MV-4-11 (cell line): ENCODE measurements around the gene ADAMTSL3.
"Not testable (repeated sequence)": the region's sequence is repeated elsewhere in the genome, so short reads cannot be mapped to it uniquely, and the experiment has no call there.

Source experiments
- DNase-seq: peaks from one replicate; lab custom pipeline; 2025; lab: John Stamatoyannopoulos, UW

ADAMTSL3 gene

GRCh38 chr15:83927704-83928391 lies 273.9 kb downstream of the ADAMTSL3 start:
- DNase-seq, result no peak

DNA sequence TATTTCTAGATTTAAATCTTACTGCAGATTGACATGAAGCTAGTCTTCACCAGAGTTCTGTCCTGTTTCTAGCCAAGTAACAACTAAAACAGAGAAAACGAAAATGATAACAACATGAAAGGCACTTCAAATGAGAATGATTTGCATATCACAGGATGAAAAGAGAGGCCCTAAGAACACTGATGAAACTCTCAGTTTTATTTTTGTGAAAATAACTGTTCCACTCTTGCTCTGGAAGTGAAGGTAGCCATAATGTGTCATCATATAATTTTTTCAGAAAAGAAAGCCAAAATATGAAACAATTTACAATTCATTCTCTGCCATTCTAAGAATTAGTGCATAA lies 274.4 kb downstream of the ADAMTSL3 start:
- no peak for DNase-seq

- no peak for DNase-seq
These were observed 275.0 kb downstream of the ADAMTSL3 start for GRCh38 chr15:83928878-83929418.

DNA sequence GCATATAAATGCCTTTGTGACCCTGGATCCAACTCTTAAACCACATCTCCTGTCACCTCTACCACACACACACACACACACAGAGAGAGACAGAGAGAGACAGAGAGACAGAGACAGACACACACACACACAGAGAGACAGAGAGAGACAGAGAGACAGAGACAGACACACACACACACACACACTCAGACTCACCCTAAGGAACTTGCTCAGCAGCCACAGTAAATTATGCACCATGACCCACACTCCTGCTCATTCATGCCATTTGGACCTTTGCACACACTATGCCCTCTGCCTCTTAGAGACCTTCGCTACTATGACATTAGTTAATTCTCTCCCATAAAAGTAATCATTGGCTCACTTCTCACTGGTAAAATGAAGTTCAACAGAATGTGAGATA lies 275.7 kb downstream of the ADAMTSL3 start:
- no peak for DNase-seq

DNA sequence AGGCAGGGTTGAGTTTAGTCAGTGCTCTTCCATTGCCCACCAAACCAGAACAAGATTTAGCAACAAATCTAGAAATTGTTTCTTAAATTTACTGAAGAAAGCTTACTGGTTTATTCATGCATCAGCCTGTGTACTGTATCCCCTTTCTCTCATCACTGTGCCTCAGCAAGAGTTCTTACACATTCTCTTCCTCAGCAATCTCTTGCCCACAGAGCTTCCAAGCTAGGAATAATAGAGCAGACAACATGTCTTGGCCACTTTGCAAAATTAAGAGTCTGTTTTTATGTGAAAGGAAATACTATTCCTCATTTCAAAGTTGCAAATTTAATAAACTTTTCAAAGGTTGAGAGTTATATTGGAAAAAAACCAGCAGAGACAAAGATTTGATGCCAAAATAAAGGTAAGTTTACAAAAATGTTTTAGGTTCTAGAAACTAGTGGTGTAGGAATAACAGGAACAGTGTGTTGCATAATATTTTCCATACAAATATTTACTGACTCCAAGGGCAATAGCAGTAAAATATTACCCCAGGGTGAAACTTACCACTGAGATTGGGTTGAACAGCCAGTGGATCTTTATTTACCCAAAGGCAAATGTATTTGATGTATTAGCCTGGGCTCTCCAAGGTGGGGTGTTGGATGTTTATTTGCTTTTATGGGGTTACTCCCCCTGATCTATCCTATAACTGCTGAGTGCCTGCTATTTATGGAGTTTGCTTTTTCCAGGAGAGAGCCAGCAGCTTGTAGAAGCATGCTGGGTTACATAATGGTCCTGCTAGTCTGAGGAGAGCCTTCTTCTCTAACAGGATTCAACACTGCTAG lies 276.7 kb downstream of the ADAMTSL3 start:
- DNase-seq, result no peak

DNA sequence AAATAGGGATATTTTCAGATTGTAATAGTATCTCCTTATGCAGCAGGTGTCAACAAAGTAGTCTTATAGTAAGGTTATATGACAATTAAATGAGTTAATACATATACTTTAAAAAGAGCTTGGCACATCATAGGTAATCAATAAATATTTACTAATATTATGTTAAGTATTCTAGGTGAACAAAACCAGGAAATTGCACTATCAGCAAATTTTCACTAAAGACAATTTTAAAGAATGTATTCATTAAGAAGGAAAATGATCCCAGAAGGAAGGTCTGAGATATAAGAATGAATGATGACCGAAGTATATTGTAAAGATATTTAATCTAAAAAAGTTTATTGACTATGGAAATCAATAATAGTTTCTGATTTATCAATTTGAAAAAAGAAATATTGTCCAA lies 281.9 kb downstream of the ADAMTSL3 start:
- DNase-seq, result no peak

GRCh38 chr15:83940136-83940535 lies 286.2 kb downstream of the ADAMTSL3 start:
- no peak for DNase-seq

GRCh38 chr15:83943043-83943442 lies 289.1 kb downstream of the ADAMTSL3 start:
- DNase-seq, result no peak

GRCh38 chr15:83943849-83944404 lies 290.0 kb downstream of the ADAMTSL3 start:
- no peak for DNase-seq

GRCh38 chr15:83947156-83947555 lies 293.2 kb downstream of the ADAMTSL3 start:
- no peak for DNase-seq

- no peak for DNase-seq
These were observed 300.6 kb downstream of the ADAMTSL3 start for GRCh38 chr15:83954506-83954905.

- peak; percentile 88 for DNase-seq
These were observed 301.9 kb downstream of the ADAMTSL3 start for GRCh38 chr15:83955806-83956265.

GRCh38 chr15:83956887-83957286 lies 303.0 kb downstream of the ADAMTSL3 start:
- DNase-seq, result no peak

GRCh38 chr15:83959477-83959876 lies 305.6 kb downstream of the ADAMTSL3 start:
- DNase-seq, result no peak

DNA sequence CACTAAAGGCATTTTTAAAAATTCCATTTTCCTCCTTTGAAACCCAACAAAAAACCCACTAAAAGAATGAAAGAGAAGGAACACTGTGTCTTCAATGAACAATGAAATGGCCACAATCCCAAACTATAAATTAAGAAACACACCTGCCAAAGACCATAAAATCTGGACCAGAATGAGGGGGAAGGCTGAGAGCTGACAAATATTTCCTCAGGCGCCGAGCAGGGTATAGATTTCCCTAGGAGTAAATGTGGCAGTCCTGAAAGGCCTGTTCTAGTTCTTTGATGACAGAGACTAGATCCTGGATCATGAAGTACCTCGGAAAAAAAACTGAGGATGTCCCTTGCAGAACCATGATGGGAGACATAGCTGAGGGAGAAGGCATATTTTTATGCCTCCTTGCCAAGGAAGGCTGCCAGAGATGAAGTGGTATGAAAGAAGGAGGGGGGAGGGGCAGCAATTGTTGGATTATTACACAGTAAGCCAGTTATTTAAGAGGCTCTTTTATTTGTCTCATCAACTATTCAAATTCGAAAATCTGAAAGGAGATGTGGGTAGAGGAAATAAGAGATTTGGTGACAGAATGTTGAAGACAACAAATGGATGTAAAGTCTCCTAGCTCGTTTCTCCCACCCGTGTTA lies 306.4 kb downstream of the ADAMTSL3 start:
- no peak for DNase-seq

DNA sequence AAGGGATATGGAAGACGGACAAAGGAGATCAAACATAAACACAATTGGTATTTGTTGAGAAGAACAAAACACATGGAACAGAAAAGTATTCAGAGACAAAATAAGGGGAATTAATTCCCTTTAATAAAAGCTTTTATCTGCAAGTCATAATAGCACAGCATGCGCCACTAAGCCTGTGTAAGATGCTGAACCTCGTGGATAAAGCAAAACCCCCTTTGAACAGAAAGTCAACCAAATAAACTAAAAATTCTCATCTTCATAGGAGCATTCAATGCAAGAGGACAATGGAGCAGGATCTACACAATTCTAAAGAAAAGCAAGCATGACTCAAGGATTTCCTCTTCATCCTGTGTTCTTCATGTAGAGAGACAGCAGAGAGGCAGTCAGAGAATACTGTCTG lies 307.4 kb downstream of the ADAMTSL3 start:
- no peak for DNase-seq

DNA sequence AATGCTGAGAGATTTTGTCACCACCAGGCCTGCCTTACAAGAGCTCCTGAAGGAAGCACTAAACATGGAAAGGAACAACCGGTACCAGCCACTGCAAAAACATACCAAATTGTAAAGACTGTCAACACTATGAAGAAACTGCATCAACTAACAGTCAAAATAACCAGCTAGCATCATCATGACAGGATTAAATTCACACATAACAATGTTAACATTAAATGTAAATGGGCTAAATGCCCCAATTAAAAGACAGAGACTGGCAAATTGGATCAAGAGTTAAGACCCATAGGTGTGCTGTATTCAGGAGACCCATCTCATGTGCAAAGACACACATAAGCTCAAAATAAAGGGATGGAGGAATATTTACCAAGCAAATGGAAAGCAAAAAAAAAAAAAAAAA lies 311.0 kb downstream of the ADAMTSL3 start:
- DNase-seq, result not testable (repeated sequence)

DNA sequence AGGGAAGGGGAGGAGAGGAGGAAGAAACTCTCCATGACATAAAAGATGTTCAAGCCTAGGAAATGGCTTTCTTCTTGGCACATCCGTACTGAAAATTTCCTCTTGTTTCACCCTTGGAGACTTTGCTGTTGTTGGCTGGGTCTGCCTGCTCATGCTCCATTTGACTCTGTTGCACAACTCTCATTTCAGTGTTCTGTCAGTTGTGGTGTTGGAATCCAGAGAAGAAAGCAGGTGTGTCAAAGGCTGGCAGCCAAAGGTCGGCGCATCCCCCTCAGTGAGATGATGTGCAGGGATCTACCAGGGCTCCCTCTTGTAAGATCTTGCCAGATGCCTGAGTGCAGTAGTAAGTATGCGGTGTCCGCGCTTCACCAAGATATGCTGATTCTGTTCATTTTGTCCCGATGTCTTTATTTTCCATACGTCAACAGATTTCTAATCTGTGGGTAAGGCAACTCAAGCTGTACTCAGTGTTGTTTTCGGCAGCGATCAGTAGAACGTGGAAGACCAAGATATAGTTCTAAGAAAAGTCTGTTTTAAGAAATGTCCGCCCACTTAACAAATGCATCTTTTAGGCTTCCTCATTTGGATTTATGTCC lies 316.5 kb downstream of the ADAMTSL3 start:
- DNase-seq, result no peak

DNA sequence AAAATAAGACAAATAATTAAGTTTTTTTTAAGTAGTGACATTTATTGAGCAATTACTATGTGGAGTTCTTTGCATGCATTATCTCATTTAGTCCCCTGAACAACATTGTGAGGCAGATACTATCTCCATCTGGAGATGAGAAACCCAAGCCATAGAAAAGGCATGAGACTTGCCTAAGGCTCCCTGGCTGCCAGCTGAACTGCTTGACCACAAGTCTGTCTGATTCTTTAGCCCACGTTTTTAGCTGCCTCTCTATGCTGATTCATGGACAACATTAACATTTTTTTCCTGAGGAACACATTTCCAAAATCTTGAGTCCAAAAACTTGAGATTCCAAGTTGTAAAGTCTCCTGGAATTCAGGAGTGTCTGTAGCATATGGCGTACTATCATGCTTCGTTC lies 318.1 kb downstream of the ADAMTSL3 start:
- DNase-seq, result no peak

DNA sequence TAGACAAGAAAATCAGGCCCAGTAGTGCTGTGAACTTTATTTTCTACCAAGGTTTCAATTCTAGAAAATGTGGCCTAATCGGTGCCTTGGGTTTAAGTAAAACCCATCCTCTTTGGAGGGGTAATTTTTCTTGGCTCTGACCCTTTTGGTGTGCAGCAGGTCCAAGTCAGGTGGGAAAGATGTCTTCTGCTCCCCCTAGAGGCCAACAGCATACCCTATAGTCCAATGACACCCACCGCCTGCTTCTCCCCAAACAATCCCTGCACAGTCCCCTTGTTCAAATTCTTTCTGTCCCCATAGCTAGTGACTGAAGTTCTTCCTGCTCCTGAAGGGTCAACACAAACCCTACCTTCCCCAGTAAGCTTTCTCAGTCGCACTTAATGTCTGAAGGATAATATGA lies 319.9 kb downstream of the ADAMTSL3 start:
- DNase-seq, result no peak

GRCh38 chr15:83977992-83978391 lies 324.1 kb downstream of the ADAMTSL3 start:
- no peak for DNase-seq

DNA sequence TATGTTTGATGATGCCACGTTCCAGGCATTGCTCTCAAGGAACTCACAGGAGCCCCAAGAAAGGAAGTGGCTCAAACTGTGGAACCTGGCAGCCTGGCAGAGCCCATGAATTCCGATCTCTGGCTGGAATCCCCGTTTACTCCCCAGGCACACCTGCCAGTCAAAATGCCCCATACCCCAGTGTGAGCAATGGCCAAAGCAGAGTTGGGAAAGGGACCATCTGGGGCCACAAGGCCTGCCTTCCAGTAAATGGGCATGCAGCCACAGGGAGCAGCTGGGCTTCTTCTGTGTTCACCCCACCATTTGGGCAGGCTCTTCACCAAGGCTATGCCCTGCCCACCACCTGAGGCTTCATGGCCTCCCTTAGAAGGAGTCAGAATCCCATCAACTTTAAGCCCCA lies 324.7 kb downstream of the ADAMTSL3 start:
- DNase-seq, result no peak
